Measurements from ENCODE around the gene TAF3.

Gene TAF3

GRCh38 chr10:7998831-7999230 lies 180.5 kb downstream of the TAF3 start:
- no peak overlapping the region for H2AFZ ChIP-seq (ENCODE audit: low read length)
- no peak overlapping the region for H4K91ac ChIP-seq (ENCODE audit: low read depth, low read length, poor library complexity)
- no CpG with 5 or more reads among the region's 1 CpG for WGBS, 2 donors (ENCODE audit: extremely low coverage in 2 of 2, insufficient read length in 2 of 2, insufficient replicate concordance in 1 of 2)
- no peak overlapping the region for H3K23ac ChIP-seq (ENCODE audit: low read depth, low read length, poor library complexity)
- H3K4ac ChIP-seq (ENCODE audit: low read length), result no peak overlapping the region
- no peak overlapping the region for H2BK12ac ChIP-seq (ENCODE audit: low read length)
- no peak overlapping the region for H2BK120ac ChIP-seq (ENCODE audit: low read depth, low read length)
- no peak overlapping the region for H2AK5ac ChIP-seq (ENCODE audit: low read depth, low read length)
- no peak overlapping the region for H2BK15ac ChIP-seq (ENCODE audit: low read length)
- H3K18ac ChIP-seq (ENCODE audit: low read length), result no peak overlapping the region
- no peak overlapping the region for H3K4me2 ChIP-seq (ENCODE audit: insufficient read depth, low read length, poor library complexity, severe bottlenecking)
- H3K9ac ChIP-seq (ENCODE audit: low read depth, low read length, poor library complexity), result no peak overlapping the region
- H3K27me3 ChIP-seq (ENCODE audit: control insufficient read depth in 3 of 3, insufficient read depth in 3 of 3, low read depth in 1 of 3, low read length in 3 of 3), result peaks cover 0 to 2% (median 0%) of the 10 kb centered on the region in 3 experiments
- H4K8ac ChIP-seq (ENCODE audit: low read depth, low read length), result no peak overlapping the region
- H2BK5ac ChIP-seq (ENCODE audit: low read length), result no peak overlapping the region
- H3K14ac ChIP-seq (ENCODE audit: low read length), result no peak overlapping the region
- peaks cover 0 to 2% of the 10 kb centered on the region in 2 donors for H3K9me3 ChIP-seq (replicated peaks in 1 of 2; ENCODE audit: control insufficient read depth in 2 of 2, insufficient read depth in 1 of 2, low read depth in 1 of 2, low read length in 2 of 2)
- peaks cover 0 to 2% of the 10 kb centered on the region in 2 donors for H3K36me3 ChIP-seq (replicated peaks in 1 of 2; ENCODE audit: control insufficient read depth in 2 of 2, insufficient read depth in 2 of 2, low read length in 2 of 2)
- H3K79me1 ChIP-seq (ENCODE audit: low read depth, low read length), result no peaks in the 10 kb centered on the region
- DNase-seq (ENCODE audit: low spot score), result no peak
- no peak overlapping the region for H3K27ac ChIP-seq (replicated peaks; ENCODE audit: low read length)
- H3K4me1 ChIP-seq (ENCODE audit: control insufficient read depth in 2 of 2, insufficient read depth in 1 of 2, low read depth in 1 of 2, low read length in 2 of 2), result peaks cover 0 to 3% of the 10 kb centered on the region in 2 donors
- H3K4me3 ChIP-seq (ENCODE audit: low read length in 2 of 2), result no peak overlapping the region

- WGBS, 2 donors (ENCODE audit: extremely low coverage in 2 of 2, insufficient read length in 2 of 2, insufficient replicate concordance in 1 of 2), result no CpG with 5 or more reads among the region's 2 CpGs
- Histone ChIP-seq H2BK5ac (ENCODE audit: low read length) (no peak overlapping the region), H3K4ac (ENCODE audit: low read length) (no peak overlapping the region), H3K79me1 (ENCODE audit: low read depth, low read length) (no peaks in the 10 kb centered on the region), H3K4me2 (ENCODE audit: insufficient read depth, low read length, poor library complexity, severe bottlenecking) (no peak overlapping the region), H2BK12ac (ENCODE audit: low read length) (no peak overlapping the region), H2AK5ac (ENCODE audit: low read depth, low read length) (no peak overlapping the region), H2AFZ (ENCODE audit: low read length) (no peak overlapping the region), H3K9ac (ENCODE audit: low read depth, low read length, poor library complexity) (no peak overlapping the region), H3K23ac (ENCODE audit: low read depth, low read length, poor library complexity) (no peak overlapping the region), H3K9me3 (replicated peaks in 1 of 2; ENCODE audit: control insufficient read depth in 2 of 2, insufficient read depth in 1 of 2, low read depth in 1 of 2, low read length in 2 of 2) (peaks cover 0 to 7% of the 10 kb centered on the region in 2 donors), H2BK15ac (ENCODE audit: low read length) (no peak overlapping the region), H2BK120ac (ENCODE audit: low read depth, low read length) (no peak overlapping the region), H3K27ac (replicated peaks; ENCODE audit: low read length) (no peak overlapping the region), H3K27me3 (ENCODE audit: control insufficient read depth in 3 of 3, insufficient read depth in 3 of 3, low read depth in 1 of 3, low read length in 3 of 3) (no peaks in the 10 kb centered on the region), H4K8ac (ENCODE audit: low read depth, low read length) (no peak overlapping the region), H3K14ac (ENCODE audit: low read length) (no peak overlapping the region), H4K91ac (ENCODE audit: low read depth, low read length, poor library complexity) (no peak overlapping the region), H3K36me3 (replicated peaks in 1 of 2; ENCODE audit: control insufficient read depth in 2 of 2, insufficient read depth in 2 of 2, low read length in 2 of 2) (peaks cover 0 to 5% of the 10 kb centered on the region in 2 donors), H3K4me3 (ENCODE audit: low read length in 2 of 2) (no peak overlapping the region), H3K4me1 (ENCODE audit: control insufficient read depth in 2 of 2, insufficient read depth in 1 of 2, low read depth in 1 of 2, low read length in 2 of 2) (no peaks in the 10 kb centered on the region), H3K18ac (ENCODE audit: low read length) (no peak overlapping the region)
- no peak for DNase-seq (ENCODE audit: low spot score)
Observed at GRCh38 chr10:8004469-8005000, 186.2 kb downstream of the TAF3 start.

GRCh38 chr10:8006274-8006999 lies 188.1 kb downstream of the TAF3 start:
- no peaks in the 10 kb centered on the region for H3K79me1 ChIP-seq (ENCODE audit: low read depth, low read length)
- H2BK12ac ChIP-seq (ENCODE audit: low read length), result no peak overlapping the region
- no peak overlapping the region for H3K27ac ChIP-seq (replicated peaks; ENCODE audit: low read length)
- H3K27me3 ChIP-seq (ENCODE audit: control insufficient read depth in 3 of 3, insufficient read depth in 3 of 3, low read depth in 1 of 3, low read length in 3 of 3), result no peaks in the 10 kb centered on the region
- no peaks in the 10 kb centered on the region for H3K4me1 ChIP-seq (ENCODE audit: control insufficient read depth in 2 of 2, insufficient read depth in 1 of 2, low read depth in 1 of 2, low read length in 2 of 2)
- no peak overlapping the region for H2BK15ac ChIP-seq (ENCODE audit: low read length)
- no peak overlapping the region for H2AK5ac ChIP-seq (ENCODE audit: low read depth, low read length)
- no peak overlapping the region for H3K23ac ChIP-seq (ENCODE audit: low read depth, low read length, poor library complexity)
- H3K9me3 ChIP-seq (replicated peaks in 1 of 2; ENCODE audit: control insufficient read depth in 2 of 2, insufficient read depth in 1 of 2, low read depth in 1 of 2, low read length in 2 of 2), result peaks cover 0 to 7% of the 10 kb centered on the region in 2 donors
- no peak overlapping the region for H3K4me3 ChIP-seq (ENCODE audit: low read length in 2 of 2)
- peaks cover 1 to 21% of the 10 kb centered on the region in 2 donors for H3K36me3 ChIP-seq (replicated peaks in 1 of 2; ENCODE audit: control insufficient read depth in 2 of 2, insufficient read depth in 2 of 2, low read length in 2 of 2)
- WGBS, 2 donors (ENCODE audit: extremely low coverage in 2 of 2, insufficient read length in 2 of 2, insufficient replicate concordance in 1 of 2), result no CpG with 5 or more reads among the region's 10 CpGs
- no peak overlapping the region for H2BK120ac ChIP-seq (ENCODE audit: low read depth, low read length)
- H2AFZ ChIP-seq (ENCODE audit: low read length), result no peak overlapping the region
- H4K91ac ChIP-seq (ENCODE audit: low read depth, low read length, poor library complexity), result no peak overlapping the region
- no peak overlapping the region for H3K9ac ChIP-seq (ENCODE audit: low read depth, low read length, poor library complexity)
- no peak overlapping the region for H3K4ac ChIP-seq (ENCODE audit: low read length)
- no peak for DNase-seq (ENCODE audit: low spot score)
- H3K18ac ChIP-seq (ENCODE audit: low read length), result no peak overlapping the region
- no peak overlapping the region for H4K8ac ChIP-seq (ENCODE audit: low read depth, low read length)
- H3K4me2 ChIP-seq (ENCODE audit: insufficient read depth, low read length, poor library complexity, severe bottlenecking), result no peak overlapping the region
- H2BK5ac ChIP-seq (ENCODE audit: low read length), result no peak overlapping the region
- no peak overlapping the region for H3K14ac ChIP-seq (ENCODE audit: low read length)

- no peak overlapping the region for H2AK5ac ChIP-seq (ENCODE audit: low read depth, low read length)
- no peak overlapping the region for H4K8ac ChIP-seq (ENCODE audit: low read depth, low read length)
- H4K91ac ChIP-seq (ENCODE audit: low read depth, low read length, poor library complexity), result no peak overlapping the region
- H3K9ac ChIP-seq (ENCODE audit: low read depth, low read length, poor library complexity), result no peak overlapping the region
- H3K36me3 ChIP-seq (replicated peaks in 1 of 2; ENCODE audit: control insufficient read depth in 2 of 2, insufficient read depth in 2 of 2, low read length in 2 of 2), result peaks cover 3 to 33% of the 10 kb centered on the region in 2 donors
- no peak overlapping the region for H3K14ac ChIP-seq (ENCODE audit: low read length)
- no peak overlapping the region for H3K23ac ChIP-seq (ENCODE audit: low read depth, low read length, poor library complexity)
- no peak overlapping the region for H2AFZ ChIP-seq (ENCODE audit: low read length)
- H3K27ac ChIP-seq (replicated peaks; ENCODE audit: low read length), result no peak overlapping the region
- H3K4me3 ChIP-seq (ENCODE audit: low read length in 2 of 2), result no peak overlapping the region
- no peaks in the 10 kb centered on the region for H3K27me3 ChIP-seq (ENCODE audit: control insufficient read depth in 3 of 3, insufficient read depth in 3 of 3, low read depth in 1 of 3, low read length in 3 of 3)
- H2BK120ac ChIP-seq (ENCODE audit: low read depth, low read length), result no peak overlapping the region
- no peak overlapping the region for H3K18ac ChIP-seq (ENCODE audit: low read length)
- WGBS, 2 donors (ENCODE audit: extremely low coverage in 2 of 2, insufficient read length in 2 of 2, insufficient replicate concordance in 1 of 2), result no CpG with 5 or more reads among the region's 38 CpGs
- no peak for DNase-seq (ENCODE audit: low spot score)
- H3K79me1 ChIP-seq (ENCODE audit: low read depth, low read length), result no peaks in the 10 kb centered on the region
- no peak overlapping the region for H2BK15ac ChIP-seq (ENCODE audit: low read length)
- H3K4me2 ChIP-seq (ENCODE audit: insufficient read depth, low read length, poor library complexity, severe bottlenecking), result no peak overlapping the region
- peaks cover 0 to 7% of the 10 kb centered on the region in 2 donors for H3K9me3 ChIP-seq (replicated peaks in 1 of 2; ENCODE audit: control insufficient read depth in 2 of 2, insufficient read depth in 1 of 2, low read depth in 1 of 2, low read length in 2 of 2)
- H3K4me1 ChIP-seq (ENCODE audit: control insufficient read depth in 2 of 2, insufficient read depth in 1 of 2, low read depth in 1 of 2, low read length in 2 of 2), result no peaks in the 10 kb centered on the region
- no peak overlapping the region for H3K4ac ChIP-seq (ENCODE audit: low read length)
- no peak overlapping the region for H2BK12ac ChIP-seq (ENCODE audit: low read length)
- no peak overlapping the region for H2BK5ac ChIP-seq (ENCODE audit: low read length)
Observed at GRCh38 chr10:8009031-8009430, 190.7 kb downstream of the TAF3 start.

Measured in neuronal stem cell (in vitro differentiated cells).